Subcutaneous adipose tissue (tissue), 4 donors: Measurements from ENCODE around the gene FAM25G. TPM values are rescaled to one million over a fixed set of nuclear protein-coding genes. Genes with fewer than 3 reads are reported as not detected.

ENCODE experiments used
- CTCF ChIP-seq: fragments of 450-650 bp; IDR thresholded peaks from one replicate; pipeline ENCODE4 v1.5.1; 2016; ENCODE audit warnings: low read depth, mild to moderate bottlenecking, control low read depth, antibody characterized with exemption, moderate library complexity
- total RNA-seq, 4 donors: library from RNA; depleted of rRNA; stranded (reverse); fragments of >200 nt; gene quantifications; one replicate each; pipeline ENCODE4 v1.1.0, GENCODE V29; 2016

The FAM25G gene
- total RNA-seq, 4 donors from 2014 or later, result not detected

GRCh38 chr10:47451273-47451997 lies 40.1 kb downstream of the FAM25G start:
- TF ChIP-seq CTCF, result no peak

- no peak for TF ChIP-seq CTCF
Measured at GRCh38 chr10:47450442-47450841, 41.1 kb downstream of the FAM25G start.

- no peak for TF ChIP-seq CTCF
Measured at GRCh38 chr10:47449979-47450378, 41.5 kb downstream of the FAM25G start.

- no peak for TF ChIP-seq CTCF
Measured at GRCh38 chr10:47449102-47449978, 42.2 kb downstream of the FAM25G start.

GRCh38 chr10:47447705-47448104 lies 43.8 kb downstream of the FAM25G start:
- TF ChIP-seq CTCF, result no peak

GRCh38 chr10:47447209-47447608 lies 44.3 kb downstream of the FAM25G start:
- TF ChIP-seq CTCF, result no peak

- TF ChIP-seq CTCF, result no peak
Measured at GRCh38 chr10:47445720-47446119, 45.8 kb downstream of the FAM25G start.
